GM12874 (cell line): ENCODE data around the gene PLTP.

Source experiments
- CTCF ChIP-seq: IDR thresholded peaks from 2 replicates; pipeline ENCODE4 v1.5.1; 2011; ENCODE audit warnings: low read depth, mild to moderate bottlenecking, control low read depth, low read length, moderate library complexity; ENCODE audit not compliant: insufficient read depth

The PLTP gene

GRCh38 chr20:45851501-45851900, 60.5 kb downstream of the PLTP start:
- TF ChIP-seq CTCF: no peak

- no peak for TF ChIP-seq CTCF
Measured at GRCh38 chr20:45850926-45851325, 61.0 kb downstream of the PLTP start.

- TF ChIP-seq CTCF: no peak
Measured at GRCh38 chr20:45850238-45850637, 61.7 kb downstream of the PLTP start.

- no peak for TF ChIP-seq CTCF
Measured at GRCh38 chr20:45848969-45849582, 62.9 kb downstream of the PLTP start.
